NK-92 treated with Interleukin-12 subunit alpha and Interleukin-12 subunit beta, amount 100 ng/mL, for 24 hours (cell line): ENCODE measurements around the gene POC1A.

Experiments used
- DNase-seq: peaks from one replicate; lab custom pipeline; 2025; lab: John Stamatoyannopoulos, UW

Gene POC1A

DNA sequence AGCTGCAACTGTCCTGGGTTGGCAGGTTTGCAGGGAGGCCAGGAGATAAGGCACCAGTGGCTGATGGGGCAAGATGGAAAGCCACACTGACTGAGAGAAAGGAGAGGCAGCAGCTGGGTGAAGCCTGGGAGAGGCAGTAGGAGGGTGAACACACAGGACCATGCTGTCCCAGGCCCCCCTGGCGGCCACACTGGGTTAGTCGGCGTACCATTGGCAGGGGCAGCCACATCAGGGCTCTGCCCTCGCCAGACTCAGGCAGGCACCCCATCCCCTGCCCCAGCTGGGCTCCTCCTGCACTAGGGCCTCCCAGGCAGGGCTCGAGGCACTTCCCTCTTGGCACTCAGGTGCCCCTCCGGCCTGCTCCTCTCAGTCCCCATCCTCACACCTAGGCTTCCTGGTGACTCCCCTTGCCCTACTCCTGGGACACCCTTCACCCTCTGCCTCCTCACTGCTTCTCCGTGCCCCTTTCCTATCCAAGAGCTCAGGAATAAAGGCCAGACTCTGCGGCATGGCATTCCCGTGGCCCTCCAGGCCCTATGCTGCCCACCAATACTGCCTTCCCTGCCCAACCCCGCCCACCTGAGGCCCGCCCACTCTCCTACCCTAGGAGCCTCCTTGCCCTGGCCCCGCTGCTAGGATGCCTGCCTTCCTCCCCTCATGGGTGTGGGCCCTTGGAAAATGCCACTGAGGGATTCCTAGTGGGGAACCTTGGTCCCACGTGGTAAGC, 69.1 kb downstream of the POC1A start:
- DNase-seq: no peak

DNA sequence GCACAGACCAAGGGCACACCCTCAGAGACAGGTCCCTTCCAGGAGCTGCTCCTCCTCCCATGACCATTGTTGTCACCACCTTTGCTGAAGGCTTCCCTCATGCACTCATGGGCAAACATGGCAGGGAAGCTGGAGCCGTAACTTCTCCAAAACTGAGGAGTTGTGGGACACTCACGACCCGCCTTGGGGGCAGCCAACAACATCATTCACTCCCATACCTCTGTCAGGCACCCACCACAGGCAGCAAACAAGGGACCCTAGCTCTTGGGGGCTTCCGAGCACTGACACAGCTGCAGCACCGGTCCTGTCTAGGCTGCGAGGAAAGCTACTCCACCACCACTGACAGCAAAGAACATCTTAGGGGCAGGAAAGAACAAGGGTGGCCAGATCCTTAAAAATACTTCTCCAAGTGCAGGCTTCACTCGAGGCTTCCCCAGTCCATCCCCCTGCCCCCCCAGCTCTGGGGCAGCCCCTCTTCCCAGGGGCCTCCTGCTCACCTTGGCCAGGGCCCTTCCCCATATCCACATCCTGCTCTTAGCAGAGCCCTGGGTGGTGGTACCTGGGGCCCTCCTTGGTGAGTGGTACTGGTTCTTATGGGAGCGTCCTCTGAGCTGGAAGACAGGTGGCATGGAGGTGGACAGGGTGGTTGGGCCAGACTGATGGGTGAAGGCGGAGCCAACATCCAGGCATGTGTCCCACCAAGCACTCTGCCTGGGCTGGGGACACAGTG, 69.8 kb downstream of the POC1A start:
- DNase-seq: no peak

DNA sequence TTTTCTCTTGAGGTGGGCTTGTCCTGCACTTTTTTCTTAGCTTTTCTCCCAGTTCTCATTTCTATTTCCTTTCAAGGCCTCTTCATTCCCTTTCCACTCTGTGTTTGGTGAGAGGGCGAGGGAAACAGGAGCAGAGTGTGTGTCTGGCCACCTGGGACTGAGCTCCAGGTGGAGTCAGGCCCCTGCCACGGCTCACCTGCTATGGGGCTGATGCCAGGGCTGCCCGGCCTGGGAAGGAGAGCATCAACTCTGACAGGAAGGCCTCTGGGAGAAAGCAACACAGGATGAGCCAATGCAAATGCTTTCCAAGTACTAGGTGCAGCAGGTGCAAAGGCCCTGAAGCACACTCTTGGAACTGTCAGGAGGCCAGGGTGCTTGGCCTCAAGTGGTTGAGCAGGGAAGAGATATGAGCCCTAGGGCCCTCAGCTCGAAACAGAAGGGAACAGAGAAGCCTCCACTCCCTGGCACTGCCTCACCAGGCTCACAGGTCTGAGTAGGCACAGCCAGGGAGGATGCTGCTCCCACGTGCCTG, 70.6 kb downstream of the POC1A start:
- DNase-seq: no peak

DNA sequence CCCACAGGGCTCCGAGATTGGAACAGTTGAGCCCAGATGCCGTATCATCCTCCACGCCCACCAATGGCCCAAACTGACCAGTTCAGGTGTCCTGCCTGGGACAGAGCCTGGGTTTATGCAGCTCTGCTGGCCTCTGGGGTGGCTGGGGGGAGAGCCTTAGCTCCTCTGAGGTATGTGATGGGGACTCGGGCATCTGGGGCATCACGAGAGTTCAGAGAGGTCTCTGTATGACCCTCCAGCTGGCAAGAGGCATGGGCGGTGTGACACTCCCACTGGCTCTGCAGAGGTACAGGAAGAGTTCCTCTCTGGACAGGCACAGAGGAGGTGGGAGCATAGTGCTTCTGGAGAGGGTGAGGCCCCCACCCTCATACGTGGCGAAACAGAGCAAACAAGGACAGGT, 71.3 kb downstream of the POC1A start:
- DNase-seq: no peak

DNA sequence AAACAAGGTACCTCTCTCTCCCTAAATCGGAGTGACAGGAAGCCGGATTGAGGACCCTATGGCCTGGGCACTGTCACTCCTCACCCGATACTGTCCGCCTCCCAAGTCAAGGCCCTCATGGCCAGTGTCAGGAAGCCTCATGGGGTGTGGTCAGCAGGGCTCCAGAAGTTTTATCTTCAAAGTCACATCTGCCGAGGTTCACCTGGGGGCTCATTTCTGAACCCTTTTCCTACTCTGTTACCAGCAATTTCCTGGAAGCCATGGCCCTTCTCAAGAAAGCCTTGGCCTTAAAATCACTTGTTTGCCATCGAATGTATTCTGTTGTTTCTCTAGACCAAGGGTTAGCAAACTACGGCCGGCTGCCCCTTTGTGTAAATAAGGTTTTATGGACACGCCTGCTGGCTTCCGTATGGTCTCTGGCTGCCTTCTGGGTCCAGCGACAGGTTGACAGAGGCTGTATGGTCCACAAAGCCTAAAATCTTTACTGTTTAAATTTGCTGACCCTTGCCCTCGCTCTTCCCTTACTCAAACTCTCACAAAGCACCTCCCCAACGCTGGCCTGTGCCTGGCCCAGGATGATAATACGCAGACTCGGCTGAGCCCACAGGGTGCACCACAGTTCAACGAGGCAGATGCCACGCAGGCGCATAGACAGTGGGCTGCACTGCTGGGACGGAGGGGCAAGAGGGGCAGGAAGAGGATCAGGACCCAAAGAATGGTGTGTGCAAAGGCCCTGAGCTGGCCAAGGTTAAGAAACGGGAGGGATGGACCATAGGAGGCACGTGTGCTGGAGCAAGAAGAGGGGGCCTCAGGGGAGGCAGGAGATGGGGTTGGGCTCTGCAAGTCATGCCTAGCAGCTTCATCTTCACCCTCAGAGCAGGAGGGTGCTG, 73.1 kb downstream of the POC1A start:
- no peak for DNase-seq

DNA sequence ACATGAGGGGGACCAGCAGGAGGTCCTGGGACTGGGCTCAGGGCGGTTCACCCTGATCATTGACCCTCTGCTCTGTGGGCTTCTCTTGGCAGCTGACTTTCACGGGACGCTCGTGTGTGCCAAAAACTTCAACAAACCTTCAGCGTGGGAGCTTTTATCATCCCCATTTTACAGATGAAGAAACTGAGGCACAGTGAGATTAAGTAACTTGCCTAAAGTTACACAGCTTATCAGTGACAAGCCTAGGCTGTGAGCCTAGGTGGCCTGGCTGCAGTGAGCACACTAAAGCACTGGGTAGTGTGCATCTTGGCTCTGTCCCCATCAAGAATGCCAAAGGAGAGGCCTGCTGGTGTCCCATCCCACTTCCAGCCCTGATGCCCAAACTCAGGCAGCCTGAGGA, 74.3 kb downstream of the POC1A start:
- no peak for DNase-seq

DNA sequence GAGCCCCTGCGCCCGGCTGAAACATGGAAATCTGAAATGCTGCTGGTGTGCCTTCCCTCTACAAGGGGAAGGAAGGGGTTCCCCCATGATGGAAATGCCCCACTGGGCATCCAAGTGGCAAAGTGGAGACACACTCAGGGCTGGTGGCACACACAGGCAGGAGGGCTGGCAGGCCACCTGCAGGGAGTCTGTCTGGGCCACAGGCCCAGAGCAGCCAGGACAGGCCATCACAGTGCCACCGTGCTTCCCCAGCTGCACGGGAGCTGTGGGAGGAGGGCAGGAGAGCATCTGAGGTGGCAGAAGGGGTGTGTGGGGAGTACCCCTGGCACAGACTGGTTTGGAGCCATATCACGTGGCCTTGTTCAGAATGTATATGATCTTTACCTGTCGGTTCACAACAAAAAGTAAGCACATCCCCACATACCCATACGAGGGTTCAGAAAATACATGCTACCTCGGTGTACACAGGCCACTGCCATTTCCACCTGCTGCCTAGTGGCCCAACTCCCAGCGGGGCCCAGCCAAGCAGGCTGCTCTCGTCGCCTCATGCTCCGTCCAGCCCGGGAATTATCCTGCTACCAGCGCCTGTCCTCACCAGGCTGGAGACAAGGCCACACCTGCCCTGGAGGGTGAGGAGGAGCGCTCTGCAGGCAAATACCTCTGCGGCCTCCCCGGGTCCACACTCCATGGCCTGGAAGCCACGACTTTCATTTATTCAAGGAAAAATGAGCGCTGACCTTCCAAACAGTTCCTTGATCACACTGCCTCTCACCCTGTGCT, 75.3 kb downstream of the POC1A start:
- DNase-seq: no peak

DNA sequence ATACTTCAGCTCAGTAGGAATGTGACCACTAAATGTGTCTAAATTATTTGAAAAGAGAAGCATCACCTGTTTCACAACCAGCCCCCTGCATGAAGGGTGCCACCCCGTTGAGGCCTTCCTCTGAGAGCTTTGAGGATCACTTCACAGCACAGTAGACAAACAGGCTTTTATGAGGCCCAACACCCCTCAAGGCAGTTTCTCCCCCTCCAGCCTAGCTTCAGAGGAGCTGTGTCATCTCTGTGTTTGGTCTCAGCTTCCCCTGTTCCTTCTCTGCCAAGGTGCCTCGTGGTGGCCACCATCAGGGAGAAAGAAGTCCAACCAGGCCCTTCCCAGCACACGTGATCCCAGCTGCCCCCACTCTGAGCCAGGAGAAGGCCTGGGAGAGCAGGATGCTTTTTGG, 76.3 kb downstream of the POC1A start:
- DNase-seq: no peak

DNA sequence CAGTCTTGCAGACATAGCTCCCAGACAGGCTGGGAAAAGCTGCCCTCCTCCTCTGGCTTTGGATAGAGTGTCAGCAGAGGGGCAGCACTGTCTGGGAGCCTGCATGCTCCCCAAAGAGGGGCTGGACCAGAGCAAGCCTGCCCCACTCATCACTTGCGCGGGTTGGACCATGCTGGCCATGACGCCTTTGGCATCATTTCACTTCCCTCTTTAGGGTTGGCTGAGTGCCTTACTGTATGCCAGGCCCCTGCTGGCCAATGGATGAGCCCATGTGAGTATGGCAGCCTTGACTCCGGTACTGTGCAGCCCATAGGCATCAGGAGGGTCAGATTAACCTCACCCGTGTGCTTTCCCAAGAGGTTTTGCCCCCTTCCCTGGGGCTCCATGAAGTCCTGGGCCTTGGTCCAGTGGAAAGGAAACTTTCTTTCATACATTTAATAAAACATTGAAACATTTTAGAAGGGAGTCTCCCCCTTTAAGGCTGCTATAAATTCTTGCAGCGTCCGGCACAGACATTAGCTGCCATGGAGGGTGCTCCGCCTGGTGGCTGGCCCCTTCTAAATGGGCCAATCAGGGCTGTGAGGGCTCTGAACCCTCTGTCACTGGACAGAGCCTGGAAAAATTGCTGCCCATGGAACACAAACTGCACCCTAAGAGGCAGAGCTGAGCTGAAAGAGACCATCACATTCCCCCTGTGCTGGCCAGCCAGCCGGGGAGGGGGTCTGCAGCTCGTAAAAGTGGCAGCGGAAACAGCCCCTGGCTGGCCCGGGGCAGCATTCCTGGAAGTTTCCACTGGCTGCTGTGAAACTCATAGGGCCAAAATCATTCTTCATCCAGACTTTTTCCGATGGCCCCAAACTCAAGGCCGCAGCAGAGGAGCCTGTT, 77.1 kb downstream of the POC1A start:
- DNase-seq: no peak

DNA sequence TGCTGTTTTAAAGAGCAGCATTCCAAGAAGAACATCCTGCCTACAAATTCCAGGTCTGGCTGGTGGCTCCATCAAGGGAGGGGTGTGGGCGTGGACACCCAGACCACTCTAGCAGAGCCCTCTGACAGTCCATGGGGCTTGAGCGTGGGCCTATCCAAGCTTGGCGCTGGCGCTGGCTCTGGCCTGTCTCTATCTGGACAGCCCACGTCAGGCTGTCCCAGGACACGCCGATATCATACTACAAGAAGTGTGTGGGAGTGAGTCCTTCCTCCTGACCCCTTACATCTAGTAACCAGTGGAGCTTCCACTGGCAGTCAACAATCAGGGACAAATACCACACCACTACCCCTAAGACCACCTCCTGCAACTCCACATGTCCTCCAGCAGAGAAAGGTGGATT, 80.7 kb downstream of the POC1A start:
- DNase-seq: no peak

DNA sequence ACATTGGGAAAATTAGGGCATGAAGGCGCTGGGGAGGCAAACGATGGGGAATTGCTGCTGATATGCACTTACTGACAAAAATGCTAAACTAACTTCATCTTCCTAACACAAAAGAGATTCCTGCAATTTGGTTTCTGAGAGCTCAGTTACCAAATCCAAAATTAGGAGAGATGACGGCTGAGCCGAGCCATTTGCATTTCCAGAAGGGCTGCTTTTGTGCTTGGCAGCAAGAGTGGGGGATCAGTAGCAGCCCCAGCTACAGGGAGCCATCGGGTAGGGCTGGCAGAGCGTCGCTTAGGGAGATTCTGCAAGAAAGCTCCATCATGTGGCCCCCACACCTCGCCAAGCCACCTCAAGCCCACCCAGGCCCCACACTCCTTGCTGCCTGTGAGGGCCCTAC, 81.8 kb downstream of the POC1A start:
- no peak for DNase-seq

DNA sequence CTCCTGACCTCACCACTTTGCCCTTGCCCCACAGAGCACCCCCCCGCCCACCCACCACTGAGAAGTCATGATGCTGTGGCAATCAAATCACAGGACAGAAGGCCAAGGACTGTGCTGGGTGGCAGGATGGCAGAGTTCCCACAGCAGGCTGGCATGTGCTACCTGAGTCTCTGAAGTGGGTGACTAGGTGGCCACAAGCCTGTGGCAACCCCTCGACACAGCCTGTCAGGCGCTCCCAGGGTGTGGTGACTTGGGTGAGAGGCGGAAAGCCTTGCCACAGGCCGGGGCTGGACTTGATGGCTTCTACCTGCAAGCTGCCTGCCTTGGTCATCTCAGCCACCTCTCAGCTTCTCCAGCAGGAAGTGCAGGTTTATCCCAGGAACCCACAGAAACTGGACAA, 82.2 kb downstream of the POC1A start:
- DNase-seq: no peak

DNA sequence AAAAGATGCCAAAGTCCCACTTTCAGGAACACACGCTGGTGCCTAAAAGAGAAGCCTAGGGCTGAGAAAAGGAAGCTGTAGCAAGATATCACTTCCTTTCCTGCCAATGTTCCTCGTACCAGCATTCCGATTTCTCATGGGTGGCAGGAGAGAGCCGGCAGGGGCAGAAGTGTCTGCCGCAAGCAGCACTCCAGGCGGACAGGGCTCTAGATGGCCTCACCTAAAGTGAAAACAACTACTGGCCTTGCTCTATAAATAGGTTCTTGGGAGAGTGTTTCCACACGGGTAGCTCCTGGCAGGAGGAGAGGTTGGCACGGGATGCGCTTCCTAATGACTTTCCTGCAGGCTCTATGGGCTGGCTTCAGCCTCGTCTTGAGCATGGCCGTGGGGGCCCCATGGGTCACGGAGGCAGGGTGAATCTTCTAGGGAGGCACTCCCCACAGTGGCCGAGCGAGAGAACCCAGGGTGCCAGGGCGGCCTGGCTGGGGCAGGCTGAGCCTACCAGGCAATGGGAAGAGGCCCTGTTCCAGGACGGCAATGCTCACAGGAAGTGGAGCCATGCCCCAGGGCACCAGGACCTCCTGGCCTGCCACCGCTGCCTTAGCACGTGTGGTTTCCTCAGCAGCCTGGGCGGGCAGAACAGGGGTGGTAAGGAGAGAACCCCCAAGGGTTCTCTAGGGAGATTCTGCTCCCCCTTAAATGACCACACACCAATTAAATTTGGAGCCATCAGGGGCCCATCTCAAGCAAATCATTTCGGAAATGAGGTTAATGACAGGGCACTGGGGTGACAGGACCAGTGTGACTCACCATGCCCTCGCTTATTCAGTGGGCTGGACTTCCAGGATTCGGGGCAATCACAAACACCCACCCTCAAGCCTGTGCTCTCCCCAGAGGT, 83.2 kb downstream of the POC1A start:
- no peak for DNase-seq

DNA sequence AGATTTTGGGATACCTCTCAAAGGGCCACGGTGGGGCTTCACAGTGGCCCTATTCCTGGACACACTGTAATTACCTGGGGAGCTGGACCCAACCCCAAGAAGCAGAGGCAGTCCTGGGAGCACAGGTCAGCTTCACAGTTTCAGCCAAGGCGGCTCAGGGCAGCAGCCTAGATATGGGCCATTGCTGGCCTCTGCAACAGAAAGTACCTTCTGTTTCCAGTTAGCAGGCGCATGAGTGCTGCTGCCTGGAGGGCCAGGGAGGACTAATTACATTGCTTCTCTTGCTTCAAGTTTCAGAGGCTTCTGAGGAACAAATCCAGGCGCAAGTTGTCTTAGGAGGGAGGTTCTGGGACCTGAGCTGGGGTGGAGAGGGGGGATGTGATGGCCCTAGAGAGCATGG, 84.4 kb downstream of the POC1A start:
- no peak for DNase-seq

DNA sequence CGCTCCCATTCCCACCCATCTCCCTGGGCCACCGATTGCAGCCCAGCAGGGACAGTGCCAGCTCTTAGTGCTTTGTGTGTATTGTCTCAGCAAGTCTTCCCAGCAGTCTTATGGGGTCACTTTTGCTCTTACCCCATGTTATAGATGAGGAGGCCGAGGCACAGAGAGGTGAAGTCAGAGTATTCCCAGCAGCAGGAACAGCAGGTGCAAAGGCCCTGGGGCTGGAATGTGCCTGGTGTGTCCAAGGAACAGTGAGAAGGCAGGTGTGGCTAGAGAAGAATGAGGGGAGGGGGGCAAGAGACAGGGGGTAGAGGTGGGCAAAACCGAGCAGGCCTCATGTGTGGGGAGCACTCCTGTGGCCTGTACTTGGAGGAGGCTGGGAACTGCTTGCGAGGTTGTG, 85.1 kb downstream of the POC1A start:
- DNase-seq: no peak

DNA sequence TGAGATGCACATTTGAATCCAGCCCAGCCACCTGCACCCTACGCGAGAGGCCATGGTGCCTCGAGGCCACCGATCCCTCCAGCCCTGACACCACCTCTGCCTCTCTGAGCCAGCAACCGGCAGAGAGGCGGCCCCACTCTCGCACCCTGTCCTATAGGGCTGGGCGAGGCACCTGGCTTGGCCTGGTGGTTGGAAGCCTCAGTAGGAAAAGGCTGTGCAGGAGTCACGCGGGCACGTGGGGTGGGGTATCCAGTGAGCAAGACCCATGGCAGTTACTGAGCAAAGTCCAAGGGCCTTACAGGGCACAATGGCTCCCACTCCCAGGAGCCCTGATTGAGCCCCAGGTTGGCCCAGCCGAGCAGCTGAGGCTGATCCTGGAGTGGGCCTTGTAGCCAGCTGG, 85.5 kb downstream of the POC1A start:
- DNase-seq: no peak

DNA sequence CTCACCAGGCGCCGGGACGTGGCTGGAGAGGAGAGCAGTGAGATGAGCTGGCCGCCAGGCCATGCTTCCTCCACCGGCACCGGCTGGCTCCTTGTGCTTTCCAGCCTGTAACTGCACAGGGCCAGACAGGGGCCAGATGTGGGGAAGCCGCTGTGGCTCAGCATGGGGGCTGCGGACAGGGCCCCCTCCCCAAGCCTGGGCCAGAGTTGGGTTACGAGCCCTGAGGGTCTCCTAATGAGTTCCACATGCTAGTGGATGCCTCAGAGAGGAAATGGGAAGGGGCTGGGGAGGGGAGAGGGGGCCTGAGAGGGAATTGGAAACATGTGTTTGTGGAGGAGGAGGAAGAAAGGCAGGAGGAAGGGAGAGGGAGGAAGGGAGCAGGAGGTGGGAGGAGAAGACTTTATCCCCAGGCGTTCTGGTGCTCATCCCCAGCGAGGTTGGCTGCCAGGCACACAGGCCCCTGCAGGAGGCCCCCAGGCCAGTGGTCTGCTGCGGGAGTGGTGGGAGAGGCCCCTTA, 86.1 kb downstream of the POC1A start:
- no peak for DNase-seq

DNA sequence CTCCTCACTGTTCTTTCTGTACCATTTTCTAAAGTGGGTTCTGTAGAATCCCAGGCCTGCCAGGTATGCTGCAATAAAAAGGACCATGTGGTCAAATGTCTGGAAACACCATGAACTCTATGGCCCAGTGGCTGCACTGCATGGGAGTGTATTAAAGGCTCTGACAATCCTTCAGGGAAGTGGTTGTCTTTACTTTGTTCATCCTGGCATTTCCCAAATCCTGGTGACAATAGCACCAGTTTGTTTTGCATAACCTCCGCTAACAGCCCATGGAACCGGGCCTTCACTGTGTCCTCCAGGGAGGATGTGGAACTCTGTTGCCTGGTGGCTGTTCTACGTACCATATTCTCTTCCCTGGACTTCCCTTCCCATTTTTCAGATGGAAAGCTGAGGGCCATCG, 86.7 kb downstream of the POC1A start:
- no peak for DNase-seq

DNA sequence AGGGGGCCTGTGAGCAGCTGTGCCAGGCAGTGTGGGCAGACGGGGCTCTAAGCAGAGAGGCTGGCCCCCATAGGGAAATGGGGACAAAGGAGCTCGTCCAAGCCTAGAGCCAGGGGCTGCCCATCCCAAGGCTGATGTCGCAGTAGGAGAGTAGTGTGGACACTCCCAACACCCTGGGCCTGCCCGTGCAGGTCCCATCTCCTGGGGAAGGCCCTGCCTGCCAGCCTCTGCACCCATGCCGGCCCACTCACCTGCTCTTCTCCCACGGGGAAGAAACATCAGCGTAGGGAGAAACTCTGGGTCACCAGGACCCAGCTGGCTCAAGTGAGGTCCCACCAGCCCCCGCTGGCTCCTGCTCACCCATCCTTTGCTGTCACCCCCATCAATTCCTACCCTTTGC, 87.2 kb downstream of the POC1A start:
- DNase-seq: no peak
